A549 treated with GW870086 at 1 μM for 4 hours (cell line): Measurements from ENCODE around the gene RAP1GDS1. TPM values are rescaled to one million over a fixed set of nuclear protein-coding genes. Genes with fewer than 3 reads are reported as not detected.

ENCODE experiments used
- total RNA-seq: library from RNA; stranded (reverse); fragments of 200-300 nt; extraction: Qiagen RNA extraction; gene quantifications from 5 replicates; pipeline ENCODE4 v1.2.3, GENCODE V29; 2022; ENCODE audit warnings: low read depth

Gene RAP1GDS1, protein sequence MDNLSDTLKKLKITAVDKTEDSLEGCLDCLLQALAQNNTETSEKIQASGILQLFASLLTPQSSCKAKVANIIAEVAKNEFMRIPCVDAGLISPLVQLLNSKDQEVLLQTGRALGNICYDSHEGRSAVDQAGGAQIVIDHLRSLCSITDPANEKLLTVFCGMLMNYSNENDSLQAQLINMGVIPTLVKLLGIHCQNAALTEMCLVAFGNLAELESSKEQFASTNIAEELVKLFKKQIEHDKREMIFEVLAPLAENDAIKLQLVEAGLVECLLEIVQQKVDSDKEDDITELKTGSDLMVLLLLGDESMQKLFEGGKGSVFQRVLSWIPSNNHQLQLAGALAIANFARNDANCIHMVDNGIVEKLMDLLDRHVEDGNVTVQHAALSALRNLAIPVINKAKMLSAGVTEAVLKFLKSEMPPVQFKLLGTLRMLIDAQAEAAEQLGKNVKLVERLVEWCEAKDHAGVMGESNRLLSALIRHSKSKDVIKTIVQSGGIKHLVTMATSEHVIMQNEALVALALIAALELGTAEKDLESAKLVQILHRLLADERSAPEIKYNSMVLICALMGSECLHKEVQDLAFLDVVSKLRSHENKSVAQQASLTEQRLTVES
- 21.9 to 27.1 TPM (median 25.6 TPM) in 5 replicates for total RNA-seq

GRCh38 chr4:98260579-98261404 lies at the start of gene RAP1GDS1:
Gene RAP1GDS1, plus strand, starts transcription at chr4:98261384. Its CDS starts 182 bp downstream, at chr4:98261566.

Other genes starting within 250 kb of the RAP1GDS1 start
- not detected in 5 replicates for gene STPG2, start 117.9 kb upstream of the RAP1GDS1 start, total RNA-seq